Loucy (cell line): Measurements from ENCODE around the gene TMEM132C.

Source experiments
- EZH2phosphoT487 ChIP-seq: fragments of 200-600 bp; IDR thresholded peaks from 2 replicates; pipeline ENCODE4 v1.6.1; 2018; ENCODE audit warnings: antibody characterized with exemption, mild to moderate bottlenecking, moderate library complexity, borderline replicate concordance
- TF ChIP-seq, protein P1 (sequence below): fragments of 200-600 bp; sonication (generic); conservative IDR thresholded peaks from 2 replicates; pipeline ENCODE4 v1.5.1; 2014; ENCODE audit warnings: mild to moderate bottlenecking, antibody characterized with exemption, low read length

DNA sequence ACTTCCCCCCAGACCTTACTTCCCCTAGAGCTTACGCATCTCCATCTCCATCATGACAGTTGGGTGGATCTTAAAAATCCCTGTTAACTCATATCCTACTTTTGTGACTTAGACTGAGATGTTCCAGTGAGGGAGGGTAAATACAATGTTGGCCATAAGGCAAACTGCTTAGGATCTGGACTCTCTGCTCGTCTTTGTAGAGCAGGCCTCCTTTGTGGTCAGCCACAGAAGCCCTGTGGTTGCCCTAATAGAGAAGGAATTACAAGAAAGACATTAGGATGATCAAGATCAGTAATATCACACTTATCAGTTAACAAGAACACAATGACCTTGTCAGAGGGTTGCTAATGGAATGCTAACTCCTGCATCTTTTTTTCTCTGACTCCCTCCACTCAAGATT lies 52.0 kb downstream of the TMEM132C start:
- TF ChIP-seq EZH2phosphoT487 = no peak
- TF ChIP-seq, protein P1, sequence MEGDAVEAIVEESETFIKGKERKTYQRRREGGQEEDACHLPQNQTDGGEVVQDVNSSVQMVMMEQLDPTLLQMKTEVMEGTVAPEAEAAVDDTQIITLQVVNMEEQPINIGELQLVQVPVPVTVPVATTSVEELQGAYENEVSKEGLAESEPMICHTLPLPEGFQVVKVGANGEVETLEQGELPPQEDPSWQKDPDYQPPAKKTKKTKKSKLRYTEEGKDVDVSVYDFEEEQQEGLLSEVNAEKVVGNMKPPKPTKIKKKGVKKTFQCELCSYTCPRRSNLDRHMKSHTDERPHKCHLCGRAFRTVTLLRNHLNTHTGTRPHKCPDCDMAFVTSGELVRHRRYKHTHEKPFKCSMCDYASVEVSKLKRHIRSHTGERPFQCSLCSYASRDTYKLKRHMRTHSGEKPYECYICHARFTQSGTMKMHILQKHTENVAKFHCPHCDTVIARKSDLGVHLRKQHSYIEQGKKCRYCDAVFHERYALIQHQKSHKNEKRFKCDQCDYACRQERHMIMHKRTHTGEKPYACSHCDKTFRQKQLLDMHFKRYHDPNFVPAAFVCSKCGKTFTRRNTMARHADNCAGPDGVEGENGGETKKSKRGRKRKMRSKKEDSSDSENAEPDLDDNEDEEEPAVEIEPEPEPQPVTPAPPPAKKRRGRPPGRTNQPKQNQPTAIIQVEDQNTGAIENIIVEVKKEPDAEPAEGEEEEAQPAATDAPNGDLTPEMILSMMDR = no peak
